Mucosa of gallbladder (tissue), 1 donor: ENCODE measurements around the gene PRRT1. TPM values are rescaled to one million over a fixed set of nuclear protein-coding genes. Genes with fewer than 3 reads are reported as not detected.

Experiments
- DNase-seq: peaks from one replicate; pipeline ENCODE4 v3.0.0-alpha.2; 2020; ENCODE audit warnings: low spot score
- total RNA-seq: library from RNA; stranded (reverse); gene quantifications from one replicate; pipeline ENCODE4 v1.2.1, GENCODE V29; 2021
- donor health status: DM: no; HTN: no; CAD: no.

PRRT1 gene
- total RNA-seq, 1 donor from 2014 or later, result 3.7 TPM

GRCh38 chr6:32175711-32176475 lies 24.2 kb upstream of the PRRT1 start, which contains the start of gene AGPAT1:
TSS of gene AGPAT1 (minus strand) at chr6:32176084. CDS start at chr6:32171496, 4,588 bp downstream.
- DNase-seq, result peak; percentile 98

GRCh38 chr6:32175322-32175710 lies 23.6 kb upstream of the PRRT1 start:
- no peak for DNase-seq

GRCh38 chr6:32174416-32174815 lies 22.7 kb upstream of the PRRT1 start:
- no peak for DNase-seq

GRCh38 chr6:32173051-32173727 lies 21.4 kb upstream of the PRRT1 start:
- DNase-seq, result no peak

GRCh38 chr6:32171234-32171633 lies 19.5 kb upstream of the PRRT1 start:
- DNase-seq, result no peak

GRCh38 chr6:32170294-32170693 lies 18.6 kb upstream of the PRRT1 start:
- DNase-seq, result no peak

GRCh38 chr6:32168807-32169591 lies 17.3 kb upstream of the PRRT1 start:
- no peak for DNase-seq

GRCh38 chr6:32168350-32168749 lies 16.6 kb upstream of the PRRT1 start:
- DNase-seq, result no peak

- DNase-seq, result no peak
Measured at GRCh38 chr6:32167761-32168262, 16.1 kb upstream of the PRRT1 start.

- no peak for DNase-seq
Measured at GRCh38 chr6:32167154-32167760, 15.5 kb upstream of the PRRT1 start.

GRCh38 chr6:32166411-32167061 lies 14.8 kb upstream of the PRRT1 start:
- DNase-seq, result no peak

GRCh38 chr6:32164295-32164694 lies 12.6 kb upstream of the PRRT1 start, which contains the start of gene EGFL8:
TSS of gene EGFL8 (plus strand) at chr6:32164595. CDS start at chr6:32166166, 1,571 bp downstream.
- no peak for DNase-seq

- DNase-seq, result no peak
Measured at GRCh38 chr6:32163559-32164258, 12.0 kb upstream of the PRRT1 start.

GRCh38 chr6:32158052-32158451 lies 6.3 kb upstream of the PRRT1 start:
- DNase-seq, result no peak

- DNase-seq, result no peak
Measured at GRCh38 chr6:32156891-32157290, 5.2 kb upstream of the PRRT1 start.

GRCh38 chr6:32154514-32155161 lies 2.9 kb upstream of the PRRT1 start:
- DNase-seq, result peak; percentile 69

- DNase-seq, result peak; percentile 84
Measured at GRCh38 chr6:32153564-32154513, 2.1 kb upstream of the PRRT1 start, which contains the start of gene PPT2. TSS of gene PPT2 (plus strand) at chr6:32154141. CDS start at chr6:32154595, 454 bp downstream.

GRCh38 chr6:32152769-32153563 lies 1.2 kb upstream of the PRRT1 start:
- no peak for DNase-seq
